HL-60 (cell line): Measurements from ENCODE around the gene FRAS1.

Source experiments
- POLR2AphosphoS5 ChIP-seq: IDR thresholded peaks from 2 replicates; pipeline ENCODE4 v1.6.1; 2012; ENCODE audit warnings: low read depth
- SPI1 ChIP-seq: IDR thresholded peaks from 2 replicates; pipeline ENCODE4 v1.6.1; 2012; ENCODE audit warnings: low read depth, mild to moderate bottlenecking, borderline replicate concordance
- TF ChIP-seq, protein P1 (sequence below): IDR thresholded peaks from one replicate; pipeline ENCODE4 v1.5.1; 2011; ENCODE audit warnings: low read length, control low read depth, inconsistent platforms; ENCODE audit not compliant: insufficient read depth

- TF ChIP-seq, protein P1, sequence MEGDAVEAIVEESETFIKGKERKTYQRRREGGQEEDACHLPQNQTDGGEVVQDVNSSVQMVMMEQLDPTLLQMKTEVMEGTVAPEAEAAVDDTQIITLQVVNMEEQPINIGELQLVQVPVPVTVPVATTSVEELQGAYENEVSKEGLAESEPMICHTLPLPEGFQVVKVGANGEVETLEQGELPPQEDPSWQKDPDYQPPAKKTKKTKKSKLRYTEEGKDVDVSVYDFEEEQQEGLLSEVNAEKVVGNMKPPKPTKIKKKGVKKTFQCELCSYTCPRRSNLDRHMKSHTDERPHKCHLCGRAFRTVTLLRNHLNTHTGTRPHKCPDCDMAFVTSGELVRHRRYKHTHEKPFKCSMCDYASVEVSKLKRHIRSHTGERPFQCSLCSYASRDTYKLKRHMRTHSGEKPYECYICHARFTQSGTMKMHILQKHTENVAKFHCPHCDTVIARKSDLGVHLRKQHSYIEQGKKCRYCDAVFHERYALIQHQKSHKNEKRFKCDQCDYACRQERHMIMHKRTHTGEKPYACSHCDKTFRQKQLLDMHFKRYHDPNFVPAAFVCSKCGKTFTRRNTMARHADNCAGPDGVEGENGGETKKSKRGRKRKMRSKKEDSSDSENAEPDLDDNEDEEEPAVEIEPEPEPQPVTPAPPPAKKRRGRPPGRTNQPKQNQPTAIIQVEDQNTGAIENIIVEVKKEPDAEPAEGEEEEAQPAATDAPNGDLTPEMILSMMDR = no peak
- TF ChIP-seq SPI1 (no peak), POLR2AphosphoS5 (no peak)
Measured at GRCh38 chr4:78518561-78518960, 461.4 kb downstream of the FRAS1 start.
